Measurements from ENCODE around the gene LGALS14. TPM values are rescaled to one million over a fixed set of nuclear protein-coding genes. Genes with fewer than 3 reads are reported as not detected.
"Not testable (repeated sequence)": the region's sequence is repeated elsewhere in the genome, so short reads cannot be mapped to it uniquely, and the experiment has no call there.

LGALS14 gene, protein sequence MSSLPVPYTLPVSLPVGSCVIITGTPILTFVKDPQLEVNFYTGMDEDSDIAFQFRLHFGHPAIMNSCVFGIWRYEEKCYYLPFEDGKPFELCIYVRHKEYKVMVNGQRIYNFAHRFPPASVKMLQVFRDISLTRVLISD
- total RNA-seq = not detected

DNA sequence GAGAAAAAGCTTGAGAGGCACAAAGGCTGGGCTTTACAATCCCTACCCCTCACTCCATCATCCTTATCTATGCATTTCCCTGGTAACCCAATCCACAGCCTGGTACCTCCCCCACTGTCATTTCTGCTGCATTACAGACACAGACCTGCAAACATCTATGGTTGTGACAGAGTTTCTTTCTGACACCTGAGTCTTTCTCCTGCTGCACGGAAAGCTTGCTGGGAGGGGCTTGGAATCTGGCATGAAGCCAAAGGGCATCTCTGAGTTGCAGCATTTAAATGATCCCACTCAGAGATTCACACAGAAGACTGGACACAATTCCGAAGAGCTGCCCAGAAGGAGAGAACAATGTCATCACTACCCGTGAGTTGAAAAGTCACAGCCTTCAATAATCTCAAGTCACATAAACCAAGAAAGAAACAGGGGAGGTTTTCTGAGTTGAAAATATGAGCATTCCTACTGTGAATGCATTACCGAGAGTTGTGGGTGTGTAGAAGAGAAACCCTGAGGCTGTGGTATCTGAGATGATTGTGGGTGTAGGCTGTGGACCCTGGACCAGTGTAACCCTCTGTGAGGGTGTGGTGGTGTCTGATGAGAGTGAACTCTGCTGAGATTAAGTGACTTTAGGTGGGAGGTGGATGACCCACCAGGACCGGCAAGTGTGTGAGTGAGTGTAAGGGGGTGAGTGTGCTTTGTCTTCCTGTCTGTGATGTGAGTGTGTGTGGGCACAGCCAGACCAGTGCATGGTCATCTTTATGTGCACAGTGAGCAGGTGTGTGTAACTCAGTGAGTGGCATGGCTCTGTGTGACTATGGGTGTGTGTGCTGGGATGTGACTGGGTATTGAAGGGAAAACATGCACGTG lies at the start of gene LGALS14:
Gene LGALS14 (plus strand): TSS at position 301 of the 864 bp plus-strand sequence. CDS start 48 bp downstream, at position 349.
- no peak for DNase-seq

DNA sequence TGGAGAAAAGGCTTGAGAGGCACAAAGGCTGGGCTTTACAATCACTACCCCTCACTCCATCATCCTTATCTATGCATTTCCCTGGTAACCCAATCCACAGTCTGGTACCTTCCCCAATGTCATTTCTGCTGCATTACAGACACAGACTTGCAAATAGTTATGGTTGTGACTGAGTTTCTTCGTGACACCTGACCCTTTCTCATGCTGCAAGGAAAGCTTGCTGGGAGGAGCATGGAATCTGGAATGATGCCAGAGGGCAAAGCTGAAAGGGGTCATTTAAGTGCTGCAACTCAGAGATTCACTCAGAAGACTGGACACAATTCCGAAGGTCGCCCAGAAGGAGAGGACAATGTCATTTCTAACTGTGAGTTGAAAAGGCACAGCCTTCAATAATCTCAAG lies 48.7 kb upstream of the LGALS14 start, which contains the start of gene LGALS16:
Gene LGALS16 (plus strand): TSS at position 301 of the 400 bp plus-strand sequence. CDS start 49 bp downstream, at position 350.
- no peak for DNase-seq

DNA sequence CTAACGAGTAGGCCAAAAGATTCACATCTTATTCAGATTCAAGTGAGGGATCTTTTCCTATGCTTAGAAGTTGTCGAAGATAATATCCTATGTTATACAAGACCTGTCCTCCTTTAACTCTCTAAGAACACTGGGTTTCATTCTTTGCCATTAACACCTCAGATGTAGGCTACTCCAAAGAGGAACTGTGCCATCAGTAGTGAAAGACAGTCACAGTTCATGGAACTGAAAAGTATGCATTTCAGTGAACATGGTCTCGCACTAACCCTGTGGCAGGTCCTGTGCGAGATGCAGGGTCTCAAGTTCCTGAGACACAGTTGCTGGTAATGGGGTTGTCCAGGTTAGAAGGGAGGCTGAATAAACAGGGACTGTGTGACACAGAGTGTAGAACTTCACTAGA lies 44.5 kb upstream of the LGALS14 start:
- no peak for DNase-seq

DNA sequence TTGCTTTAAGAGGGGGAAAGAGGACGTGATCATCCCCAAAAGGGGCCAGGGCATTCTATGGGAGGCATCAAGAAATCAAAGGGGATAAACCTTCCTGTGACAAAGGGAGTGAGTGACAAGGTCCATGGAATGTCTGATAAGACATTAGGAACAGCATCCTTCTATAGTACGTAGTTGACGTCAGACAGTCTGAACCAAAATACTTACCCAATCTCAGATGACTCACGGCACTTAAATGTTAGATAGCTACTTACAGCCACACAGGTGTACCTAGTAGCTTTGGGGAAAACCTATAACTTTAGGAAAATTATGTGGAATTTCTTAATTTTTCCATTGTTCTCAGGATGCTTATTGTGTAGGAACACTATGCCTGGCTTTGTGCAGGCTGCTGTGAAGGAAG lies 43.6 kb upstream of the LGALS14 start:
- DNase-seq = no peak

DNA sequence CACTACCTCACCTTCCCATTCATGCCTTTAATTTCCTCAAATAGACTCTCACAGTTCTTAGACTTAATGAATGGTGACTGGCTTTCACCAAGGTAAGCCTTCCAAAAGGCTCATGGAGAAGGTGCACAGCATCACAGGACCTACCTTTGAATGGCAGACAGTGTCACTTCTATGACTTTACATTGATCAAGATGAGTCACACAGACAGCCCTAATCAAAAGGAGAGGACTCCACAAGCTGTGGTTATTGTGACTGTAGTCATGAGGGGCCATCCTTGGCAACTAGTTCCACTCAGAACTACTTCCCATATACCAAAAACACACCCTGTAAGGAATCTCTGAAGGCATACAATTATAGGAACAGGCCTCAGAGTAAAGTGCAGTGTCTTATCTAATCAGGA lies 42.7 kb upstream of the LGALS14 start:
- no peak for DNase-seq

DNA sequence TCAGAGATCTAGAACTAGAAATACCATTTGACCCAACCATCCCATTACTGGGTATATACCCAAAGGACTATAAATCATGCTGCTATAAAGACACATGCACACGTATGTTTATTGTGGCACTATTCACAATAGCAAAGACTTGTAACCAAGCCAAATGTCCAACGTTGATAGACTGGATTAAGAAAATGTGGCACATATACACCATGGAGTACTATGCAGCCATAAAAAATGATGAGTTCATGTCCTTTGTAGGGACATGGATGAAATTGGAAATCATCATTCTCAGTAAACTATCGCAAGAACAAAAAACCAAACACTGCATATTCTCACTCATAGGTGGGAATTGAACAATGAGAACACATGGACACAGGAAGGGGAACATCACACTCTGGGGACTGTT lies 34.4 kb upstream of the LGALS14 start:
- DNase-seq = not testable (repeated sequence)

DNA sequence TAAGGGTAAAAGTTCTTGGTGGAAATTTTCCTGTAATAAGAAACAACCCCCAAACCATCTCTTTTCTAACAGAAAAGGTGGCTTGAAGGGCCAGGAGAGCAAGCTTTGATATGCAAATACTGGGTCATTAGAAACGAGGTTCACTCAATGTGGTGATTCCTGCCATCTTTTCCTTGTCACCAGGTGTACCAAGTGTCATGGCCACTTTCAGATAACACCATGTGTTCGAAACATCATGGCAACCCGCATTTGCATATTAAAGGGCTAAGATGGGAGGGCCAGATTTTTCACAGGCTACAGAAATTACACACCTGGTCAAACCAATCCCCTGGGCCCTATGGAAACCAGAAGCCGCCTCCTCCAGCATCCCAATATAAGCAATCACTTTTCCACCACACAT lies 33.3 kb upstream of the LGALS14 start:
- DNase-seq = no peak

DNA sequence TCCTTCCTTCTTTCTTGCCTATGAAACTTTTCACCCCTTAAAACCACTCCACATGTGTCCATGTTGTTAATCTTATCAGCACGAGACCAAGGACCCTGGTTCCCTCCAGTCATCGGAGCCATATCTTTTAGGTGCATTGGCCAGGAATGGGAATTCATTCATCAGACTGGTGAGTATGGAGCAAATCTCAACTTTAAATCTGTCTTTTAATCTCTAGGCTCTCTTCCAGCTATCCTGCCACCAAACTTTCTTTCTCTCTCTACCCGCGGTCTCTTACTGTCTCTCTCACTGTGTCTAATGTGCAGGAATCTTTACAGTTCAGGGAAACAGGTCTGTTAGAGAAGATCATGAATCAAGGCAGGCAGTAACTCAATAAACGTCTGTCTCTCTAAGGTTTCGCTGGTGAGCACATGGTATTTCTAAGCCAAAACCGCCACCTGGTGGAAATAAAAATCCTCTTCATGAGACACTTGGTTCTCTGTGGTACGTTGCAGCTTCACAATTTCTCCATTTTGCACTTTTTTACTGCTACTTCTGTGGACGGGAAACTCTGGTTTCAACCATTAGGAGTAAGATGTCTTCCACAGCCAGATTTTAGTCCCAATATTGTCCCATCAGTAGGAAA lies 32.4 kb upstream of the LGALS14 start:
- peak; percentile 54 for DNase-seq

DNA sequence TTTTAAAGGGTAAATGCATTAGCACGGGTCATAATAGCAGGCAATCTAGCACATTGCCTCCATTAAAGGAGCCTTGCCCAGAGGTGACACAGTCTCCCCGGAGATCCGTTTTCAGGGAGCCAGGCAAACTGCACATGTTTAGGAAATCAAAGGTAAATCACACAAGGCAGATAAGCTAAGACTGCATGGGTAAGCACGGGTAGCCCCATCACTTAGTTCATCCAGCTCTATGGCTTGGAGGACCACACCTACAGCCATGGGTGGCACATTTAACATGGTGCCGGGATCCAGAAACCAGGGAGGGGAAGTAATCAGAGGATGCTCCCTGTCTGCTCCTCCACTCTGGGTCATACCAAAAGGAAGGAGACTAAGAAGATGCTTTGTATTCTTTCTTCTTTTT lies 31.8 kb upstream of the LGALS14 start:
- no peak for DNase-seq

DNA sequence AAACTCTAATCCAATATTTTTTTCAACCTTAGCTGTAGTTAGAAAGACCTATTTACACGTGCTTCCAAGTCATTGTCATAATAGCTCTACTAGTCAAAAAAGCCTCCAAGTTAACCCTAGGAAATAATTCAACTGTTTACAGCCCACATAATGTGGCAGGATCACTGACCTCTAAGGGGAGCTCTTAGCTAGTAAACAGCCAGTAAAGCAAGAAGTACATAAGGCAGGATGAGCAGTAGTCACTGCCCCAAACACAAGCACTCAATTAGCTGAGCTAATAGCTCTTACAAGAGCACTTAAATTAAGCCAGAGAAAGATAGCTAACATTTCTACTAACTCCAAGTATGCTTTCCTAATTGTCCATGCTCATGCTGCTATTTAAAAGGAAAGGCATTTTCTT lies 30.4 kb upstream of the LGALS14 start:
- not testable (repeated sequence) for DNase-seq

DNA sequence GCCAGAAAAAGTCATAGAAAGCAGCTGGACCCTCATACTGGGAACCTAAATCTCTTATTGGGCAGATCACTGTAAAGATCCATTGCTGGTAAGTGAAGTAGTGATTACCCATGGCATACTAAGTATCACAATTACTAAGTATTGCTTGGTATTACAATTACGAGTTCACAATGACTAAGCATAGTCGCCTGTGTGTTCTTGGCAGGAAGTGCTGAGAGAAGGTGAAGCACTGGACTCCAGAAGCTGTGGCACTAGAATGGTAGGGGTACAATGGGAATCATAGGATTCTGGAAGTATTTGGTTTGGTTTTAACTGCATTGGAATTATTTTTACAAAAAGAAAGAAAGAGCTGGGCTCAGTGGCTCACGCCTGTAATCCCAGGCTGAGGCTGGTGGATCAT lies 28.3 kb upstream of the LGALS14 start:
- no peak for DNase-seq

DNA sequence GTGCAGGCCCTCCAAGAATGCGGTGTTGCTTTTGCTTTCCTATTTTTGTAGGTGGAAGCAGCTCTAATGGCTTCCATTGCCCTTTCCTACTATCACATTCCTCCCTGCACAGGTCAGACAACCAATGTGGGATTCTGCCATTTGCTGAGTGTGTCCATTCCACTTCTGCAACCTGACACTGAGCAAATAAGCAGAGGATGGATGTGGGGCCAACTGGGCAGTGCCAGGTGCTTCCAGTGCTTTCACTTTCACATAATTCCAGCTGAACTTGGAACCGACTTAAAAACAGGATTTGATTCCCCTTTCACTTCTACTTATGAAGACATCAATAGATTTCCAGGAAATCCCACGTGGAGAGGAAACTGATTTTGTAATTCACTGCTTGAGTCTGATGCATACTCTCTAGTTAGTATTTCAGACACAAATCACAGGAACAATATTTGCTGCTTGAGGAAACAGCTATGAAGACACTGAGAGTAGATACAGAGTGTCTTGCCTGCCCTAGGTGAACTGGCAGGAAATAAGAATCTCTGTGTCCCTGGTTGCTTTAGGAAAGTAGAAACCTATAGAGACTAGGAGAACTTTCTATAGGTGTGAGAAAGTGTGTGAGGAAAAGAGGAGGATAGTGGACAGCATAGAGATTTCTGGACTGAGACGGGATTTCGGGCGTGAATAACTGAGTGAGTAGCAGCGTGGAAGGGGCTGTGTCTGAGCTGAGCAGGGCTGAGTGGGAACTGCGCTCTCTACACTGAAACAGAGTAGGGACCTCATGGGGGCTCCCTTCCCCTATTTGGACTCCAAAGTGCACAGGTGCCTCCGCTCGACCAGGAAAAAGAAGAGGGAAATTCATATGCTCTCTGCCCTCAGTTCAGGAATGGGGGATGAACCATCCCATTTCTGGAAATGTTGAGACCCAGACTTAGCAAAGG lies 26.1 kb upstream of the LGALS14 start:
- DNase-seq = peak; percentile 49

DNA sequence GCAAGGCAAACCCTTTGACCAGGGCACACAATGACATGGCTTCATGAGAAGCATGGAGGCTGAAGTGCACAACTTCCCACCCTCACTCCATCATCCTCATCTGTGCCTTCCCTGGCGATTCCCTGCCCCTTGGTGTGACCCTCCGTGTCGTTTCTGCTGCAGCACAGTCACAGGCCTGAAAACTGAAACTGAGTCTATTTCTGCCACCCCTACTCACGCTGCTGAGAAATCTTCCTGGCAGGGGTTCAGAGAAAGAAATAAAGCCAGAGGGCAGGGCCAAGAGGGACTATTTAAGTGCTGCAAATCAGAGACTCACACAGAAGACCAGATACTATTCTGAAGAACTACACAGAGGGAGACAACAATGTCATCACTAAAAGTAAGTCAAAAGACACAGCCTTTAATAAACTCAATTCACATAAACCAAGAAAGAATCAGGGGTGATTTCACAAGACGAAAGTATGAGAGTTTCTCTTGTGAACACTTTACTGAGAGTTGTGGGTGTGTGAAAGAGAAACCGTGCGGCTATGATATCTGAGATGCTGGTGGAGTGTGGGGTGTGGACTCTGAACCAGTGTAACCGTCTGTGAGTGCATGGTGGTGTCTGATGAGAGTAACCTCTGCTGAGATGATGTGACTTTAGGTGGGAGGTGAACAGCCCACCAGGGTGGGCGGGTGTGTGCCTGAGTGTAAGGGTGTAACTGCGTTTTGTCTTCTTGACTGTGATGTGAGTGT lies 25.1 kb upstream of the LGALS14 start:
- DNase-seq = peak; percentile 56

DNA sequence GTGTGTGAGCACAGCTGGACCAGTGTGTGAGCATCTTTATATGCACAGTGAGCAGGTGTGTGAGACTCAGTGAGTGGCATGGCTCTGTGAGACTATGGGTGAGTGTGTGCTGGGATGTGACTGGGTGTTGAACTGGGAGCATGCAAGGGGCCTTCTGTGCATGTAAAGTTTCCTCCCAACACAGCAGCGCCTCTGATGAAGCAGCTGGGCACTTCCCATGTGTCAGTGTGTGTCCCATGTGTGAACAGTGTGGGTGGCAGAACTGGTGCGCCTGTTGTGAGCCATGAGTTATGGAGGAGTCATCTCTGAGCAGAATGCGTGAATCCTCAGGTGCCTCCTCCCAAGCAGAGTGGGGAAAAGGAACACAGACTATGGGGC lies 24.5 kb upstream of the LGALS14 start:
- DNase-seq = no peak

DNA sequence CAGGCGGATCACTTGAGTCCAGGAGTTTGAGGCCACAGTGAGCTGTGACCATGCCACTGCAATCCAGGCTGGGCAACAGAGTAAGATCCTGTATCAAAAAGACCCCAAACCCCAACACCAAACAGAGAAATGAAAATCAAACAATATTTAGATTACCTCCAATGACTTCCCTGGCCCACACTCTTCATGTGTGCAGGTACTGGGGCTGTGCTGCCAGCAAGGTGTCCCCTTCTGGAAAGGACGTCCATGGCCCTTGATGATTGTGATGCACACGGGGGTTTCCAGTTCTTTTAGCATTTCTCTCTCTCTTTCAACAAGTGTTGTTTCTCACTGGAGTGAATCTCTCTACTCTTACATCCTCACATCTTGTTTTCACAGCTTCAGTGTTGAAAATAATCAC lies 23.7 kb upstream of the LGALS14 start:
- no peak for DNase-seq

DNA sequence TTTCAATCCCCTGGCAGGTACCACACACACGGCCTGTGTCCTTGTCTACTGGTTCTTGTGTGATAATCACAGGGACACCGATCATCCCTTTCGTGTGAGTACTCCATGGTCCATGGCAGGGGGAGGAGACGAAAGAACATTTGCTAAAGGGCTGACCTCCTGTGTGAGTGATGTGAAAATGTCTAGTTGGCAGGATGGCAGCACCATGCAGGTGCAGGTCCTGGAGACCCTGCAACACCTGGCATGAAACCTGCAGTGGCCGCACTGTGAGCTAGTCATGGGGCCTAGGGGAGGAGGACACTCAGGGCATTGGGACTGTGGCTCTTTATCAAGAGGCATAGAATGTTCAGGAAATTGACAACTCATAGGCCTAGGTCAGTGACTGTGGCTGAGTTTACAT lies 22.9 kb upstream of the LGALS14 start:
- DNase-seq = no peak

DNA sequence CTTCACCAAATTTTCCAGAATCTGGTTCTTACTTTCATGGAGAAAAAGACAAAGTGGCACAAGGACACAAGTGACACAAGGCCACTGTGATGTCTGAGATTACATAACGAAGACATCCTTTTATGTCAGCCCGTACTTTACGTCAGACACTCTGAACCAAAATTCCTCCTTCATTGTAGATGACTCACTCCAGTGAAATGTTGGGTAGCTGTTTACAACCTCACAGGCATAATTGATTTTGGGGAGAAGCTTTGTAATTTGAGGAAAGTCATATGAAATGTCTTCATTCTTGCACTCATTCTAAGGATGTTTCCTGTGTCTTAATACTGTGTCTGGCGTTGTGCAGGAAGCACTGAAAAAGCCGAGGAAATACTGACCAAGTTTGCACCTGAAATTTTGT lies 20.0 kb upstream of the LGALS14 start:
- DNase-seq = no peak

DNA sequence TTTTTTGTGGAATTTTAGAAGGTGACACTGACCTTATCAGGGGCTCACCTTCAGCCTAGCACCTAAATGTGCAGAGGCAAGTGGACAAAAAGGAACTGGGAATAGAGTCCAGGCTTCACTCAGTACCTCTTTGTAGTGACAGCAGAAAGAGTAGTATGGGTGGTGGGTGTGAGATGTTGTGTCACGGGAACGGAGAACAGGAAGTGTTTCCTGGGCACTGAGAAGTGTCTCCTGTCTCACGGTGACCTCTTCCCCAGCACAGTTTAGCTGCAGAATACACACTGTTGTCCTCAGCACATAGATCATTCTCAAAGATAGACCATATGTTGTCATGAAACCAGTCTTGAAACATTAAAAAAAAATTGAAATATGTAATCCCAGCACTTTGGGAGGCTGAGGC lies 17.5 kb upstream of the LGALS14 start:
- no peak for DNase-seq

DNA sequence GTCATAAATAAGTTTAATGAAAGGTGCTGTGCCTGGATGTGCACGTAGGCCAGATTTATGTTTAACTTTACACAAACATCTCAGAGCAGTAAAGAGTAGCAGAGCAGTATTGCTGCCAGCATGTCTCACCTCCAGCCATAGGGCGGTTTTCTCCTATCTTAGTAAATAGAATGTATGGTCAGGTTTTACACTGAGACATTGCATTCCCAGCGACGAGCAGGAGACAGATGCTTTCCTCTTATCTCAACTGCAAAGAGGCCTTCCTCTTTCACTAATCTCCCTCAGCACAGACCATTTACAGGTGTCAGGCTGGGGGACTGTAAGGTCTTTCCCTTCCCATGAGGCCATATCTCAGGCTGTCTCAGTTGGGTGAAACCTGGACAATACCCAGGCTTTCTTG lies 15.6 kb upstream of the LGALS14 start:
- DNase-seq = not testable (repeated sequence)

DNA sequence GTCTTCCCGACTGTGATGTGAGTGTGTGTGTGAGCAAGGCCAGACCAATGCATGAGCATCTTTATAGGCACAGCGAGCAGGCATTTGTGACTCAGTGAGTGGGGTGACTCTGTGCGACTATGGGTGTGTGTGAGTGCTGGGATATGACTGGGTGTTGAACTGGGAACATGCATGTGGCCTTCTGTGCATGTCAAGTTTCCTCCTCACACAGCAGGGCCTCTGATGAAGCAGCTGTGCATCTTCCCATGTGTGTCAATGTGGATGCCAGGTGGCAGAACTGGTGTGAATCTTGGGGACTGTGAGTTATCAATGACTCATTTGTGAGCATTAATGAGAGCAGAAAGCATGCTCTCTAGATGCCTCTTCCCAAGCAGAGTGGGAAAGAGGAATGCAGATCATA lies 12.1 kb upstream of the LGALS14 start:
- DNase-seq = no peak

DNA sequence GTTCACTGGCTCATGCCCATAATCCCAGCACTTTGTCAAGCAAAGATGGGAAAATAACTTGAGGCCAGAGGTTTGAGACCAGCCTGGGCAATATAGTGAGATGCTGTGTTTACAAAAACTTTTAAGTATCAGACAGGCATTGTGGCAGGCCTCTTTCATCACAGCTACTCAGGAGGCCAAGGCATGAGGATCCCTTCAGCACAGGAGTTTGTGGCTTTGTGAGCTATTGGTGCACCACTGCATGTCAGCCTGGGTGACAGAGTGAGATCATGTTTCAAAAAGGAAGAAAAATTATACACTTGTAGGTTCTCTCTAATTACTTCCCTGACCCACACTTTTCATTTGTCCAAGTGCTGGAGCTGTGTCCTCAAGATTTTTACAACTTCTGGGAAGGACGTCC lies 11.5 kb upstream of the LGALS14 start:
- no peak for DNase-seq

DNA sequence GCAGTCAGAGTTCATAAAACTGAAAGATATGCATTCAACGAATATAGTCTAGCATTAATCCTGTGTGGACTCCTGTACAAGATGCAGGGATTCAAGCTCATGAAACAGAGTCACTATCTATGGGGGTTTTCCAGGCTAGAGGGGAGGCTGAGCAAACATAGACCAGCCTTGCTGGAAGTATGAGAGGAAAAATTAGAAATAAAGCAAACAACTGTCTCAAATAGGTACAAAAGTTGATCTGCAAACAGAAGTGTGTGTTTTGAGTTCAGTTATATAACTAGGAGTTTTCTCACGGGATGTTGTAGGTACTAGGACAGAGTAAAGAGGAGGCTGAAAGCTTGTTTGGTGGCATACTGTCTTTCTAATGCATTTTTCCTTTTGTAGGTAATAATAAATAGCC lies 8.5 kb upstream of the LGALS14 start:
- DNase-seq = no peak

Data from tongue (tissue), 2 donors.